Measurements from ENCODE around the gene LRRC28.
"Not testable (repeated sequence)": the region's sequence is repeated elsewhere in the genome, so short reads cannot be mapped to it uniquely, and the experiment has no call there.

Gene LRRC28

GRCh38 chr15:99345242-99345641 lies 94.0 kb downstream of the LRRC28 start:
- DNase-seq: no peak

GRCh38 chr15:99345832-99346462 lies 94.7 kb downstream of the LRRC28 start:
- DNase-seq: no peak

GRCh38 chr15:99347574-99347973 lies 96.3 kb downstream of the LRRC28 start:
- DNase-seq: no peak

GRCh38 chr15:99348412-99348811 lies 97.1 kb downstream of the LRRC28 start:
- DNase-seq: no peak

- no peak for DNase-seq
Measured at GRCh38 chr15:99350408-99350807, 99.1 kb downstream of the LRRC28 start.

GRCh38 chr15:99359769-99360168 lies 108.5 kb downstream of the LRRC28 start:
- no peak for DNase-seq

GRCh38 chr15:99361545-99362185 lies 110.4 kb downstream of the LRRC28 start:
- DNase-seq: no peak

- no peak for DNase-seq
Measured at GRCh38 chr15:99365242-99365641, 114.0 kb downstream of the LRRC28 start.

- DNase-seq: no peak
Measured at GRCh38 chr15:99366013-99366412, 114.7 kb downstream of the LRRC28 start.

- no peak for DNase-seq
Measured at GRCh38 chr15:99368743-99369142, 117.5 kb downstream of the LRRC28 start.

GRCh38 chr15:99369196-99369595 lies 117.9 kb downstream of the LRRC28 start:
- DNase-seq: no peak

- DNase-seq: no peak
Measured at GRCh38 chr15:99371180-99372103, 120.2 kb downstream of the LRRC28 start.

GRCh38 chr15:99385005-99385669 lies 133.9 kb downstream of the LRRC28 start:
- DNase-seq: no peak

- no peak for DNase-seq
Measured at GRCh38 chr15:99385865-99386264, 134.6 kb downstream of the LRRC28 start.

GRCh38 chr15:99386391-99386790 lies 135.1 kb downstream of the LRRC28 start:
- DNase-seq: no peak

- DNase-seq: no peak
Measured at GRCh38 chr15:99387421-99388168, 136.3 kb downstream of the LRRC28 start.

GRCh38 chr15:99390667-99391066 lies 139.4 kb downstream of the LRRC28 start:
- DNase-seq: no peak

- no peak for DNase-seq
Measured at GRCh38 chr15:99393641-99394040, 142.4 kb downstream of the LRRC28 start.

- DNase-seq: no peak
Measured at GRCh38 chr15:99396375-99396774, 145.1 kb downstream of the LRRC28 start.

- no peak for DNase-seq
Measured at GRCh38 chr15:99399061-99399460, 147.8 kb downstream of the LRRC28 start.

- DNase-seq: no peak
Measured at GRCh38 chr15:99399618-99400017, 148.3 kb downstream of the LRRC28 start.

GRCh38 chr15:99401216-99401615 lies 149.9 kb downstream of the LRRC28 start:
- DNase-seq: not testable (repeated sequence)

All from activated gamma-delta T cell (primary cell).